Spleen (tissue), 11 donors: ENCODE results near the gene KSR2. TPM values are rescaled to one million over a fixed set of nuclear protein-coding genes. Genes with fewer than 3 reads are reported as not detected.

Experiments
- DNase-seq: peaks from one replicate; pipeline ENCODE4 v3.0.0-alpha.2; 2020
- H3K27ac ChIP-seq, 8 donors: fragments of 200-600 bp; sonication (generic) in 7 of 8; 1 replicate in 4 of 8; 2 replicates in 4 of 8; pipeline versions ENCODE4 v1.5.0 to v1.8.0; 2016 to 2021; ENCODE audit warnings: inconsistent platforms in 4 of 8, mild to moderate bottlenecking in 4 of 8, moderate library complexity in 1 of 8
- H3K27me3 ChIP-seq, 7 donors: fragments of 200-600 bp; sonication (generic) in 6 of 7; replicated peaks in 1 of 7; 1 replicate in 4 of 7; 2 replicates in 3 of 7; pipeline versions ENCODE4 v1.5.0 to v1.8.0; 2016 to 2021; ENCODE audit warnings: inconsistent platforms in 3 of 7, mild to moderate bottlenecking in 1 of 7
- H3K36me3 ChIP-seq, 6 donors: fragments of 200-600 bp; sonication (generic) in 5 of 6; 1 replicate in 4 of 6; 2 replicates in 2 of 6; pipeline versions ENCODE4 v1.5.0 to v1.8.0; 2016 to 2021; ENCODE audit warnings: inconsistent platforms in 2 of 6
- H3K4me1 ChIP-seq, 6 donors: fragments of 200-600 bp; sonication (generic) in 5 of 6; 1 replicate in 3 of 6; 2 replicates in 3 of 6; pipeline versions ENCODE4 v1.5.0 to v1.8.0; 2016 to 2021; ENCODE audit warnings: inconsistent platforms in 3 of 6
- H3K4me3 ChIP-seq, 8 donors: fragments of 200-600 bp; sonication (generic) in 7 of 8; 1 replicate in 4 of 8; 2 replicates in 4 of 8; pipeline versions ENCODE4 v1.5.0 to v1.8.0; 2016 to 2021; ENCODE audit warnings: inconsistent platforms in 4 of 8, mild to moderate bottlenecking in 4 of 8, moderate library complexity in 2 of 8
- H3K9me3 ChIP-seq, 8 donors: fragments of 200-600 bp; sonication (generic) in 7 of 8; 1 replicate in 4 of 8; 2 replicates in 4 of 8; pipeline versions ENCODE4 v1.5.0 to v1.8.0; 2016 to 2021; ENCODE audit warnings: inconsistent platforms in 4 of 8
- CTCF ChIP-seq, 11 experiments: fragments of 200-600 bp in 7 of 11; fragments of 450-650 bp in 4 of 11; sonication (generic) in 4 of 11; IDR thresholded peaks in 8 of 11; conservative IDR thresholded peaks in 3 of 11; 1 replicate in 7 of 11; 2 replicates in 4 of 11; pipeline versions ENCODE4 v1.4.0 to v1.8.0; 2016 to 2021; ENCODE audit warnings: antibody characterized with exemption in 11 of 11, inconsistent platforms in 4 of 11, mild to moderate bottlenecking in 1 of 11
- POLR2A ChIP-seq, 3 donors: fragments of 450-650 bp; IDR thresholded peaks; one replicate each; pipeline ENCODE4 v1.5.1; 2017; ENCODE audit warnings: antibody characterized with exemption in 3 of 3, mild to moderate bottlenecking in 1 of 3
- POLR2AphosphoS5 ChIP-seq, 3 donors: sonication (generic); formaldehyde crosslinking; IDR thresholded peaks; one replicate each; pipeline ENCODE4 v1.5.1; 2017; ENCODE audit warnings: antibody characterized with exemption in 3 of 3
- WGBS, 5 donors: extraction: QIAGEN DNeasy Blood & Tissue Kit in 3 of 5; methylation state at CpG; one replicate each; pipeline versions ENCODE4 v1.1.5 to v1.1.7; 2013 to 2018; 5-methylcytosine and 5-hydroxymethylcytosine counted together
- intact Hi-C: fragments of 100-400 bp; cut with DNase I; formaldehyde crosslinking; loops from one replicate; pipeline ENCODE4 v1.15.0; 2023; ENCODE audit warnings: low total_unique reads
- polyA plus RNA-seq, 3 donors: library from polyadenylated mRNA; stranded (reverse); fragments of 200-250 nt; gene quantifications; one replicate each; pipeline ENCODE4 v1.2.1, GENCODE V29; 2013
- total RNA-seq, 7 donors: library from RNA; depleted of rRNA in 3 of 7; stranded (reverse); fragments of >200 nt in 3 of 7; fragmentation: NEBNext Ultra II Directional in 4 of 7; extraction: Animal tissue kit (Norgen Biotek cat#: 25700) in 4 of 7; gene quantifications; one replicate each; pipeline versions ENCODE4 v1.1.0 to v1.2.1, GENCODE V29; 2016 to 2021
- donor health status: healthy with polysubstance abuse.
- donor health status: DM: no; HTN: no; CAD: no; lungs with moderate emphysema.
- donor health status: DM: no; HTN: no; CAD: no.
- donor health status: Bipolar disorder and iron deficiency.
- donor health status: healthy.
- donor health status: DM: no; HTN: no; CAD: no.
- donor health status: DM: yes; HTN: yes; CAD: no.

Gene KSR2
- total and polyA plus RNA-seq, 10 donors: under 0.01 to 0.09 (median 0.02) TPM; not detected in 4

- H3K36me3 ChIP-seq: no peaks in the 10 kb centered on the region
- TF ChIP-seq POLR2AphosphoS5 (IDR thresholded peaks at IDR 0.05) (no peak), CTCF (IDR thresholded peaks at IDR 0.05 in 8 of 11, conservative IDR thresholded peaks at IDR 0.05 in 3 of 11) (no peak), POLR2A (IDR thresholded peaks at IDR 0.05) (no peak)
- intact Hi-C loops: no loop called here
- H3K4me1 ChIP-seq: no peaks in the 10 kb centered on the region
- H3K4me3 ChIP-seq: no peak overlapping the region
- no peaks in the 10 kb centered on the region for H3K9me3 ChIP-seq
- no peak overlapping the region for H3K27ac ChIP-seq
- no peak for DNase-seq
- peaks cover 0 to 11% (median 0%) of the 10 kb centered on the region in 7 donors for H3K27me3 ChIP-seq
- WGBS, 5 donors: 65 to 76% (median 74%) methylated on average over 4 of the region's 4 CpGs
Observed at GRCh38 chr12:117441751-117442150, 527.0 kb downstream of the KSR2 start.

GRCh38 chr12:117440384-117440783, 528.4 kb downstream of the KSR2 start:
- intact Hi-C loops: no loop called here
- 89 to 95% (median 93%) methylated on average over 2 of the region's 2 CpGs for WGBS, 5 donors
- Histone ChIP-seq H3K4me1 (no peaks in the 10 kb centered on the region), H3K27ac (no peak overlapping the region), H3K4me3 (no peak overlapping the region), H3K27me3 (peaks cover 0 to 11% (median 0%) of the 10 kb centered on the region in 7 donors), H3K9me3 (no peaks in the 10 kb centered on the region), H3K36me3 (no peaks in the 10 kb centered on the region)
- DNase-seq: no peak
- TF ChIP-seq CTCF (IDR thresholded peaks at IDR 0.05 in 8 of 11, conservative IDR thresholded peaks at IDR 0.05 in 3 of 11) (no peak), POLR2AphosphoS5 (IDR thresholded peaks at IDR 0.05) (no peak), POLR2A (IDR thresholded peaks at IDR 0.05) (no peak)

GRCh38 chr12:117439531-117440001, 529.2 kb downstream of the KSR2 start:
- 61 to 78% (median 62%) methylated on average over 6 to 13 of the region's 13 CpGs for WGBS, 5 donors
- H3K4me1 ChIP-seq: no peaks in the 10 kb centered on the region
- H3K9me3 ChIP-seq: no peaks in the 10 kb centered on the region
- peaks cover 0 to 11% (median 0%) of the 10 kb centered on the region in 7 donors for H3K27me3 ChIP-seq
- no peak for TF ChIP-seq POLR2AphosphoS5 (IDR thresholded peaks at IDR 0.05)
- no peak for TF ChIP-seq CTCF (IDR thresholded peaks at IDR 0.05 in 8 of 11, conservative IDR thresholded peaks at IDR 0.05 in 3 of 11)
- no peak for TF ChIP-seq POLR2A (IDR thresholded peaks at IDR 0.05)
- intact Hi-C loops: no loop called here
- DNase-seq: no peak
- H3K4me3 ChIP-seq: no peak overlapping the region
- H3K27ac ChIP-seq: no peak overlapping the region
- H3K36me3 ChIP-seq: no peaks in the 10 kb centered on the region

- H3K27me3 ChIP-seq: peaks cover 0 to 11% (median 0%) of the 10 kb centered on the region in 7 donors
- no peaks in the 10 kb centered on the region for H3K4me1 ChIP-seq
- no peaks in the 10 kb centered on the region for H3K36me3 ChIP-seq
- no peak for TF ChIP-seq POLR2AphosphoS5 (IDR thresholded peaks at IDR 0.05)
- no peak for TF ChIP-seq CTCF (IDR thresholded peaks at IDR 0.05 in 8 of 11, conservative IDR thresholded peaks at IDR 0.05 in 3 of 11)
- no peak for TF ChIP-seq POLR2A (IDR thresholded peaks at IDR 0.05)
- DNase-seq: no peak
- H3K4me3 ChIP-seq: no peak overlapping the region
- H3K27ac ChIP-seq: no peak overlapping the region
- no peaks in the 10 kb centered on the region for H3K9me3 ChIP-seq
- intact Hi-C loops: no loop called here
- WGBS, 5 donors: 74 to 93% (median 87%) methylated on average over 3 to 6 of the region's 6 CpGs
Observed at GRCh38 chr12:117438809-117439208, 530.0 kb downstream of the KSR2 start.
